Tibial nerve (tissue), 4 donors: ENCODE results near the gene DAG1.

Experiments
- EP300 ChIP-seq, 2 donors: sonication (generic); formaldehyde crosslinking; IDR thresholded peaks; one replicate each; pipeline ENCODE4 v1.6.1; 2017; ENCODE audit warnings: antibody characterized with exemption in 2 of 2, mild to moderate bottlenecking in 1 of 2
- POLR2A ChIP-seq, 2 donors: fragments of 450-650 bp; IDR thresholded peaks; one replicate each; pipeline ENCODE4 v1.6.1; 2017; ENCODE audit warnings: antibody characterized with exemption in 2 of 2, mild to moderate bottlenecking in 2 of 2, moderate library complexity in 2 of 2
- TF ChIP-seq, protein P1 (sequence below), 5 experiments: fragments of 200-600 bp in 3 of 5; fragments of 450-650 bp in 2 of 5; sonication (generic) in 3 of 5; IDR thresholded peaks; one replicate each; pipeline ENCODE4 v1.5.1; 2016 to 2019; ENCODE audit warnings: antibody characterized with exemption in 5 of 5, mild to moderate bottlenecking in 3 of 5, moderate library complexity in 2 of 5

DNA sequence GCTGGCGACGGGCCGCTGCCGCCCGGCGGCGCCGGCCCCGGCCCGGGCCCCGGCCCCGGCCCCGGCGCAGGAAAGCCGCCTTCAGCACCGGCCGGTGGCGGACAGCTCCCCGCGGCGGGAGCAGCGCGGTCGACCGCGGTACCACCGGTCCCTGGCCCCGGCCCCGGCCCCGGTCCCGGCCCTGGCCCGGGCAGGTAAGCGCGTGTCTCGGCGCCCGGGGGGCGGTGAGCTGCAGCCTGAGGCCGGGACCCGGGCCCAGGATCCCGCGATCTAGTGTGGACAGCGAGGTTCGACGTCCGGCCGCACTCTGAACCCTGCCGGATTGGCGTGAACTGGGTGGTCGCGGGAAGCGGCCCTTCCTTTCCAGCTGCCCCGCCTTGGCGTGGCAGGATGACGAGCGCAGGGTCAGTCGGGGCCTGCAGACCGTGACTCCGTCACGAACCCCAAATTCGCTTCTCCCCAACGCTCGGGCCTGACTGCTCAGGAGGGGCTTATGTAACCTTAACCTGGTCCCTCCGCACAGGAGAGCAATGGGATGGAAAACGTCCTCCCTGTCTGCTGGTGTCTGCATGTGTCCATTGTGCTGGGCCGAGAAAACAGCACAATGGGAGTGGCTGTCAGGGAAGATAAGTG lies 84.7 kb downstream of the DAG1 start:
- TF ChIP-seq, protein P1, sequence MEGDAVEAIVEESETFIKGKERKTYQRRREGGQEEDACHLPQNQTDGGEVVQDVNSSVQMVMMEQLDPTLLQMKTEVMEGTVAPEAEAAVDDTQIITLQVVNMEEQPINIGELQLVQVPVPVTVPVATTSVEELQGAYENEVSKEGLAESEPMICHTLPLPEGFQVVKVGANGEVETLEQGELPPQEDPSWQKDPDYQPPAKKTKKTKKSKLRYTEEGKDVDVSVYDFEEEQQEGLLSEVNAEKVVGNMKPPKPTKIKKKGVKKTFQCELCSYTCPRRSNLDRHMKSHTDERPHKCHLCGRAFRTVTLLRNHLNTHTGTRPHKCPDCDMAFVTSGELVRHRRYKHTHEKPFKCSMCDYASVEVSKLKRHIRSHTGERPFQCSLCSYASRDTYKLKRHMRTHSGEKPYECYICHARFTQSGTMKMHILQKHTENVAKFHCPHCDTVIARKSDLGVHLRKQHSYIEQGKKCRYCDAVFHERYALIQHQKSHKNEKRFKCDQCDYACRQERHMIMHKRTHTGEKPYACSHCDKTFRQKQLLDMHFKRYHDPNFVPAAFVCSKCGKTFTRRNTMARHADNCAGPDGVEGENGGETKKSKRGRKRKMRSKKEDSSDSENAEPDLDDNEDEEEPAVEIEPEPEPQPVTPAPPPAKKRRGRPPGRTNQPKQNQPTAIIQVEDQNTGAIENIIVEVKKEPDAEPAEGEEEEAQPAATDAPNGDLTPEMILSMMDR (IDR thresholded peaks at IDR 0.05), result no peak
- no peak for TF ChIP-seq POLR2A (IDR thresholded peaks at IDR 0.05)
- TF ChIP-seq EP300 (IDR thresholded peaks at IDR 0.05), result no peak
